Neural cell (in vitro differentiated cells): ENCODE measurements around the gene PRRC2B. TPM values are rescaled to one million over a fixed set of nuclear protein-coding genes. Genes with fewer than 3 reads are reported as not detected.
A peak's percentile ranks its signal among the peaks of the same experiment; 100 is the strongest.

Experiments
- H2AFZ ChIP-seq: fragments of 200-600, 300-800 bp; sonication (generic), shearing (Covaris generic); 2 replicates; pipeline ENCODE4 v1.6.0; 2014; ENCODE audit warnings: low read depth, mild to moderate bottlenecking, antibody characterized with exemption, low read length, moderate library complexity
- H3F3A ChIP-seq: fragments of 200-600 bp; shearing (Covaris generic); 2 replicates; pipeline ENCODE4 v1.6.1; 2016; ENCODE audit warnings: mild to moderate bottlenecking, moderate library complexity, mixed read lengths, antibody characterized with exemption, low read length; ENCODE audit not compliant: insufficient read depth, poor library complexity, severe bottlenecking
- H3K27ac ChIP-seq: fragments of 200-600, 300-800 bp; sonication (generic), shearing (Covaris generic); 2 replicates; pipeline ENCODE4 v1.5.1; 2014; ENCODE audit warnings: mild to moderate bottlenecking, low read length, moderate library complexity
- H3K27me3 ChIP-seq: fragments of 300-800, 200-600 bp; sonication (generic), shearing (Covaris generic); 2 replicates; pipeline ENCODE4 v1.6.0; 2014; ENCODE audit warnings: mild to moderate bottlenecking, low read depth, low read length, moderate library complexity; ENCODE audit not compliant: insufficient read depth
- H3K36me3 ChIP-seq: fragments of 300-800, 200-600 bp; sonication (generic), shearing (Covaris generic); 2 replicates; pipeline ENCODE4 v1.5.1; 2014; ENCODE audit warnings: mild to moderate bottlenecking, antibody characterized with exemption, low read length, moderate library complexity; ENCODE audit not compliant: insufficient read depth
- H3K4me2 ChIP-seq: fragments of 300-800, 200-600 bp; sonication (generic), shearing (Covaris generic); 2 replicates; pipeline ENCODE4 v1.6.0; 2014; ENCODE audit warnings: mild to moderate bottlenecking, low read length
- H3K4me3 ChIP-seq: fragments of 300-800, 200-600 bp; sonication (generic), shearing (Covaris generic); 2 replicates; pipeline ENCODE4 v1.5.1; 2014; ENCODE audit warnings: mild to moderate bottlenecking, low read length, moderate library complexity
- H3K79me2 ChIP-seq: fragments of 200-600 bp; shearing (Covaris generic); replicated peaks from 2 replicates; pipeline ENCODE4 v1.6.0; 2014; ENCODE audit warnings: mild to moderate bottlenecking, low read length, moderate library complexity; ENCODE audit not compliant: insufficient read depth
- H3K9ac ChIP-seq: fragments of 300-800, 200-600 bp; sonication (generic), shearing (Covaris generic); 2 replicates; pipeline ENCODE4 v1.6.1; 2016; ENCODE audit warnings: mild to moderate bottlenecking, low read length, mixed read lengths
- H3K9me2 ChIP-seq: fragments of 200-600 bp; shearing (Covaris generic); 2 replicates; pipeline ENCODE4 v1.6.1; 2016; ENCODE audit warnings: mild to moderate bottlenecking, low read length, mixed read lengths; ENCODE audit not compliant: insufficient read depth
- H3K9me3 ChIP-seq: fragments of 200-600, 300-800 bp; sonication (generic), shearing (Covaris generic); 2 replicates; pipeline ENCODE4 v1.6.1; 2016; ENCODE audit warnings: mild to moderate bottlenecking, mixed run types, low read length, moderate library complexity, mixed read lengths
- H4K20me1 ChIP-seq: fragments of 200-600 bp; shearing (Covaris generic); 2 replicates; pipeline ENCODE4 v1.6.1; 2016; ENCODE audit warnings: mild to moderate bottlenecking, mixed run types; ENCODE audit not compliant: insufficient read depth
- EP300 ChIP-seq: fragments of 450-650 bp; conservative IDR thresholded peaks from 2 replicates; pipeline ENCODE4 v1.6.1; 2014; ENCODE audit warnings: antibody characterized with exemption, mild to moderate bottlenecking, moderate library complexity; ENCODE audit not compliant: poor library complexity, severe bottlenecking
- EZH2 ChIP-seq: fragments of 200-600, 300-800 bp; shearing (Covaris generic), sonication (generic); IDR thresholded peaks from 2 replicates; pipeline ENCODE4 v1.6.1; 2014; ENCODE audit warnings: antibody characterized with exemption, low read length, borderline replicate concordance, mild to moderate bottlenecking; ENCODE audit not compliant: insufficient read depth, poor library complexity, severe bottlenecking
- MXI1 ChIP-seq: fragments of 450-650 bp; conservative IDR thresholded peaks from 2 replicates; pipeline ENCODE4 v1.6.1; 2014; ENCODE audit warnings: antibody characterized with exemption, mild to moderate bottlenecking; ENCODE audit not compliant: poor library complexity, severe bottlenecking
- POLR2AphosphoS5 ChIP-seq: IDR thresholded peaks from 2 replicates; pipeline ENCODE4 v1.6.1; 2012
- RAD21 ChIP-seq: fragments of 450-650 bp; conservative IDR thresholded peaks from 2 replicates; pipeline ENCODE4 v1.6.1; 2014; ENCODE audit warnings: antibody characterized with exemption, mild to moderate bottlenecking, moderate library complexity
- SMC3 ChIP-seq: fragments of 450-650 bp; conservative IDR thresholded peaks from 2 replicates; pipeline ENCODE4 v1.6.1; 2014; ENCODE audit warnings: antibody characterized with exemption, mild to moderate bottlenecking, moderate library complexity; ENCODE audit not compliant: poor library complexity
- TAF1 ChIP-seq: IDR thresholded peaks from 2 replicates; pipeline ENCODE4 v1.6.1; 2012; ENCODE audit warnings: low read depth
- polyA plus RNA-seq: library from polyadenylated mRNA; depleted of rRNA; stranded (reverse); fragments of >200 nt; gene quantifications from 2 replicates; pipeline ENCODE4 v1.2.3, GENCODE V29; 2014
- TF ChIP-seq, protein P1 (sequence below): fragments of 450-650 bp; IDR thresholded peaks from 2 replicates; pipeline ENCODE4 v1.5.1; 2014; ENCODE audit warnings: antibody characterized with exemption, mild to moderate bottlenecking, moderate library complexity; ENCODE audit not compliant: poor library complexity, severe bottlenecking

The PRRC2B gene
- polyA plus RNA-seq, 1 donor from 2014 or later: 89.5 TPM

DNA sequence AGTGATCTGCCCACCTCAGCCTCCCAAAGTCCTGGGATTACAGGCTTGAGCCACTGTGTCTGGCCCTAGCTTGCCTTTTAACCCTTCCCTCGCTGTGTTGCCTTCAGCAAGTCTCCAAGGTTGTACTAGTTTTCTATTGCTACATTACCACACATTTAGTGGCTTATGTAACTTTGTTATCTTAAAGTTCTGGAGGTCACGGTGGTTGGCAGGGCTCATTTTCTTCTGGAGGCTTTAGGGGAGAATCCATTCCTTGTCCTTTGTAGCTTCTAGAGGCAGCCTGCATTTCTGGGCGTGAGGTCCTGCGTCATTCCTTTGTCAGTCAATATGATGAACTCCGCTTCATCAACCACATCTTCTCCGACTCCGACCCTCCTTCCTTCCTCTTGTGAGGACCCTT lies 2.9 kb upstream of the PRRC2B start:
- H3K9ac ChIP-seq: no peak overlapping the region
- H3K27me3 ChIP-seq: no peaks in the 10 kb centered on the region
- peaks cover 15% of the 10 kb centered on the region for H3K79me2 ChIP-seq
- H3F3A ChIP-seq: peaks cover 6% of the 10 kb centered on the region
- no peaks in the 10 kb centered on the region for H3K9me3 ChIP-seq
- no peaks in the 10 kb centered on the region for H3K9me2 ChIP-seq
- TF ChIP-seq MXI1 (no peak), RAD21 (no peak), TAF1 (no peak), EZH2 (no peak)
- H2AFZ ChIP-seq: no peak overlapping the region
- no peaks in the 10 kb centered on the region for H3K36me3 ChIP-seq
- H4K20me1 ChIP-seq: peaks cover 7% of the 10 kb centered on the region
- H3K4me2 ChIP-seq: no peak overlapping the region
- H3K4me3 ChIP-seq: no peak overlapping the region
- H3K27ac ChIP-seq: no peak overlapping the region

DNA sequence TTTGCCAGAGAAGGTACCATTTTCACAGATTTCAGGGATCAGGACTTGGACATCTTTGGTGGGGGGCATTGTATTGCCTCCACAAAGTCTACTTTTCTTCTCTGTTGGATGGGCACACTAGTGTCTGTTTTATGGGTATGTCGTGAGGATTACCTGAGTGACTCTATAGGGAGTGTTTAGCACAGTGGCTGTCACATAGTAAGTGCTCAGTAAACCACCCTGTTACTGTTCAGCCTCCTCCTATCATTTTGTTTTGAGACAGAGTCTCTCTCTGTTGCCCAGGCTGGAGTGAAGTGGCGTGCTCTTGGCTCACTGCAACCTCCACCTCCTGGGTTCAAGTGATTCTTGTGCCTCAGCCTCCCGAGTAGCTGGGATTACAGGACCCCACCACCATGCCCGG lies 2.4 kb upstream of the PRRC2B start:
- H2AFZ ChIP-seq: no peak overlapping the region
- H3K36me3 ChIP-seq: no peaks in the 10 kb centered on the region
- no peak overlapping the region for H3K4me2 ChIP-seq
- peaks cover 8% of the 10 kb centered on the region for H4K20me1 ChIP-seq
- peaks cover 19% of the 10 kb centered on the region for H3K79me2 ChIP-seq
- TF ChIP-seq SMC3: no peak
- TF ChIP-seq, protein P1, sequence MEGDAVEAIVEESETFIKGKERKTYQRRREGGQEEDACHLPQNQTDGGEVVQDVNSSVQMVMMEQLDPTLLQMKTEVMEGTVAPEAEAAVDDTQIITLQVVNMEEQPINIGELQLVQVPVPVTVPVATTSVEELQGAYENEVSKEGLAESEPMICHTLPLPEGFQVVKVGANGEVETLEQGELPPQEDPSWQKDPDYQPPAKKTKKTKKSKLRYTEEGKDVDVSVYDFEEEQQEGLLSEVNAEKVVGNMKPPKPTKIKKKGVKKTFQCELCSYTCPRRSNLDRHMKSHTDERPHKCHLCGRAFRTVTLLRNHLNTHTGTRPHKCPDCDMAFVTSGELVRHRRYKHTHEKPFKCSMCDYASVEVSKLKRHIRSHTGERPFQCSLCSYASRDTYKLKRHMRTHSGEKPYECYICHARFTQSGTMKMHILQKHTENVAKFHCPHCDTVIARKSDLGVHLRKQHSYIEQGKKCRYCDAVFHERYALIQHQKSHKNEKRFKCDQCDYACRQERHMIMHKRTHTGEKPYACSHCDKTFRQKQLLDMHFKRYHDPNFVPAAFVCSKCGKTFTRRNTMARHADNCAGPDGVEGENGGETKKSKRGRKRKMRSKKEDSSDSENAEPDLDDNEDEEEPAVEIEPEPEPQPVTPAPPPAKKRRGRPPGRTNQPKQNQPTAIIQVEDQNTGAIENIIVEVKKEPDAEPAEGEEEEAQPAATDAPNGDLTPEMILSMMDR: no peak
- no peak for TF ChIP-seq TAF1
- no peak for TF ChIP-seq POLR2AphosphoS5
- no peak for TF ChIP-seq RAD21
- TF ChIP-seq EP300: no peak
- TF ChIP-seq MXI1: no peak
- peaks cover 6% of the 10 kb centered on the region for H3F3A ChIP-seq
- H3K27ac ChIP-seq: no peak overlapping the region
- no peak overlapping the region for H3K4me3 ChIP-seq
- H3K27me3 ChIP-seq: no peaks in the 10 kb centered on the region
- no peaks in the 10 kb centered on the region for H3K9me3 ChIP-seq
- no peak overlapping the region for H3K9ac ChIP-seq
- H3K9me2 ChIP-seq: no peaks in the 10 kb centered on the region

DNA sequence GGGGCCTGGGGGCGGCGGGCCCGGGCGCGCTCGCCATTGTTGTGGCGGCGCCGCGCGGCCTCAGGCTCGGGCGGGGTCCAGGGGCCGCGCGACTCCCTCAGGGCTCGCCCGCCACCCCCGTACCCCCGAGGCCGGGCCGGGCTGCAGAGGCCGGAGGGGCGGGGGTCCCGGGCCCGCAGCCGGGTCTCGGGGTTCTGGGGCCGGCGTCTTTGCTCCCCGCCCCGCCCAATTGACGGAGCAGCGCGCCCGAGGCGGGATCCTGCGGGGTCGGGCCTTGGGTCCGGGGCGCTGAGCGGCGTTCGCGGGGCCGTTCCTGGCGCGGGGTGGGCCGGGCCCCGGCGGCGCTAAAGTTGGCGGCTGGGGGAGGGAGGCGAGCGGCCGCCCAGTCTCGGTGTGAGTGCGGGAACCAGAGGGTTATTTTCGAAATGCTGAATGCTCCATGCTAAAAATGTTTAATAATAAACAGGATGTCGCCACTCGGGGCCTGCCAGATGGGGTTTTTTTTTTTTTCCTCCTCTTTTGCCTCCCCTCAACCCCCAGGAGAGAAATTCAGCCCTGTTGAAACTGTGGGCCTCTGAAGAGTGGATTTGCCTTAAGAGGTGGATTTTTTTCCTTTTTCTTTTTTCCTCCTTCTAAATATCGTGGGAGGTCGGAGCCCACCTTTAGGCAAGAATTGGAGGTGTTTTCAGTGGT lies 724 bp downstream of the PRRC2B start:
- Histone ChIP-seq H3K4me3 (peak overlapping the region; percentile 74), H3K9ac (peak overlapping the region; percentile 93), H4K20me1 (peaks cover 32% of the 10 kb centered on the region), H3K9me2 (no peaks in the 10 kb centered on the region), H3K79me2 (peaks cover 45% of the 10 kb centered on the region), H3K9me3 (no peaks in the 10 kb centered on the region), H3K36me3 (no peaks in the 10 kb centered on the region), H3K27me3 (no peaks in the 10 kb centered on the region), H3F3A (peaks cover 6% of the 10 kb centered on the region), H3K4me2 (peak overlapping the region; percentile 76), H3K27ac (peak overlapping the region; percentile 96), H2AFZ (peak overlapping the region; percentile 44)
- no peak for TF ChIP-seq SMC3
- no peak for TF ChIP-seq TAF1
- TF ChIP-seq EP300: no peak
- no peak for TF ChIP-seq EZH2
- TF ChIP-seq MXI1: no peak
- no peak for TF ChIP-seq RAD21
